K562 (cell line): Measurements from ENCODE around the gene HFE. TPM values are rescaled to one million over a fixed set of nuclear protein-coding genes. Genes with fewer than 3 reads are reported as not detected.

Experiments
- ATAC-seq: fragments of 200-7000 bp; cut with Tn5 transposase; 3 replicates; pipeline ENCODE4 v1.9.1; 2020; ENCODE audit warnings: moderate library complexity
- BruUV-seq: library from RNA; stranded (reverse); fragments of 400-500 nt; replicated peaks from 2 replicates; lab custom pipeline; 2021; lab: Mats Ljungman, UMichigan
- CTCF ChIA-PET: fragments of 300-600 bp; formaldehyde crosslinking; extraction: SDS; loops from one replicate; lab custom pipeline; 2021; ENCODE audit warnings: low intra/inter-chr PET ratio; lab: Yijun Ruan, JAX
- POLR2A ChIA-PET: fragments of 300-600, 350-650 bp; sonication (Branson Sonifier 250); formaldehyde crosslinking; extraction: SDS; loops from one replicate; lab custom pipeline; 2021; ENCODE audit warnings: antibody characterized with exemption, inconsistent platforms; lab: Yijun Ruan, JAX
- DNase-seq, 4 experiments: peaks; one replicate each; pipeline versions ENCODE4 v3.0.0 to v3.0.0-alpha.2; 2011 to 2018; ENCODE audit warnings: low spot score in 3 of 4, mixed read lengths in 3 of 4; ENCODE audit errors: extremely low read depth in 1 of 4
- FAIRE-seq: peaks from 2 replicates; lab custom pipeline; 2011; peaks lifted over from hg19 to GRCh38; lab: Jason Lieb, UNC
- H2AFZ ChIP-seq: 2 replicates; pipeline ENCODE4 v1.6.0; 2011; ENCODE audit warnings: low read depth, low read length, control low read depth, inconsistent platforms
- H3K27ac ChIP-seq: fragments of 200-600 bp; 3 replicates; pipeline ENCODE4 v1.8.0; 2011; ENCODE audit warnings: low read depth, mild to moderate bottlenecking, control low read depth, inconsistent platforms, low read length, moderate library complexity, mixed read lengths; ENCODE audit errors: extremely low read depth
- H3K27me3 ChIP-seq, 2 experiments: fragments of 300-600 bp in 1 of 2; 2 replicates in 1 of 2; 3 replicates in 1 of 2; pipeline versions ENCODE4 v1.6.0 to v1.8.0; 2011; ENCODE audit warnings: inconsistent platforms in 2 of 2, low read length in 2 of 2, mild to moderate bottlenecking in 1 of 2, mixed read lengths in 1 of 2, moderate library complexity in 1 of 2; ENCODE audit not compliant: control insufficient read depth in 2 of 2, insufficient read depth in 2 of 2
- H3K36me3 ChIP-seq: fragments of 300-600 bp; 3 replicates; pipeline ENCODE4 v1.8.0; 2011; ENCODE audit warnings: mild to moderate bottlenecking, low read length, inconsistent platforms; ENCODE audit not compliant: control insufficient read depth, insufficient read depth
- H3K4me1 ChIP-seq, 2 experiments: fragments of 200-600 bp in 1 of 2; replicated peaks in 1 of 2; 2 replicates in 1 of 2; 3 replicates in 1 of 2; pipeline versions ENCODE4 v1.5.1 to v1.8.0; 2011; ENCODE audit warnings: inconsistent platforms in 2 of 2, low read length in 2 of 2, mild to moderate bottlenecking in 1 of 2, mixed read lengths in 1 of 2, moderate library complexity in 1 of 2; ENCODE audit not compliant: control insufficient read depth in 2 of 2, insufficient read depth in 2 of 2
- H3K4me2 ChIP-seq: 2 replicates; pipeline ENCODE4 v1.6.1; 2011; ENCODE audit warnings: low read length, control low read depth, inconsistent platforms, mixed read lengths; ENCODE audit not compliant: insufficient read depth
- H3K4me3 ChIP-seq: fragments of 200-600 bp; sonication (generic), shearing (Covaris generic); 2 replicates; pipeline ENCODE4 v1.5.1; 2016; ENCODE audit warnings: control low read depth, inconsistent platforms
- H3K79me2 ChIP-seq: fragments of 200-600 bp; 3 replicates; pipeline ENCODE4 v1.8.0; 2011; ENCODE audit warnings: low read length, inconsistent platforms; ENCODE audit not compliant: control insufficient read depth, insufficient read depth
- H3K9ac ChIP-seq, 2 experiments: 2 replicates each; pipeline versions ENCODE4 v1.6.0 to v1.6.1; 2011; ENCODE audit warnings: low read depth in 2 of 2, low read length in 2 of 2, control low read depth in 1 of 2, inconsistent platforms in 1 of 2, mild to moderate bottlenecking in 1 of 2, mixed read lengths in 1 of 2; ENCODE audit not compliant: insufficient read depth in 1 of 2
- H3K9me1 ChIP-seq: one replicate; pipeline ENCODE4 v1.6.0; 2011; ENCODE audit warnings: inconsistent platforms, mild to moderate bottlenecking, low read length, moderate library complexity; ENCODE audit not compliant: control insufficient read depth, insufficient read depth
- H3K9me3 ChIP-seq: replicated peaks from 2 replicates; pipeline ENCODE4 v1.5.1; 2011; ENCODE audit warnings: low read depth, low read length, inconsistent platforms; ENCODE audit not compliant: control insufficient read depth, insufficient read depth
- H4K20me1 ChIP-seq: replicated peaks from 2 replicates; pipeline ENCODE4 v1.6.1; 2011; ENCODE audit warnings: low read length, inconsistent platforms, mixed read lengths; ENCODE audit not compliant: control insufficient read depth, insufficient read depth
- ATF1 ChIP-seq, 2 experiments: fragments of 450-650 bp in 1 of 2; IDR thresholded peaks; 2 replicates each; pipeline ENCODE4 v1.6.1; 2016; ENCODE audit warnings: missing compliant biosample characterization in 1 of 2, missing genetic modification characterization in 1 of 2
- BHLHE40 ChIP-seq: IDR thresholded peaks from 2 replicates; pipeline ENCODE4 v1.6.1; 2011; ENCODE audit warnings: low read length, improper control_type of control experiment
- CGGBP1 ChIP-seq: fragments of 250-450 bp; sonication (Bioruptor Pico); IDR thresholded peaks from 2 replicates; pipeline ENCODE4 v1.9.0; 2021; ENCODE audit warnings: mild to moderate bottlenecking
- DPF2 ChIP-seq: fragments of 450-650 bp; IDR thresholded peaks from 2 replicates; pipeline ENCODE4 v1.6.1; 2016
- EGR1 ChIP-seq: fragments of 450-650 bp; conservative IDR thresholded peaks from 2 replicates; pipeline ENCODE4 v1.6.1; 2017; ENCODE audit warnings: mild to moderate bottlenecking
- EP400 ChIP-seq: fragments of 450-650 bp; IDR thresholded peaks from 2 replicates; pipeline ENCODE4 v1.6.1; 2017; ENCODE audit warnings: antibody characterized with exemption, mild to moderate bottlenecking, moderate library complexity
- GATA2 ChIP-seq: sonication (generic); formaldehyde crosslinking; IDR thresholded peaks from 2 replicates; pipeline ENCODE4 v1.4.0; 2020; ENCODE audit warnings: mild to moderate bottlenecking, missing genetic modification reagents
- GATAD2B ChIP-seq: fragments of 450-650 bp; IDR thresholded peaks from 2 replicates; pipeline ENCODE4 v1.6.1; 2017; ENCODE audit warnings: mild to moderate bottlenecking, borderline replicate concordance
- HDAC2 ChIP-seq: fragments of 450-650 bp; IDR thresholded peaks from 2 replicates; pipeline ENCODE4 v1.6.1; 2016; ENCODE audit warnings: mild to moderate bottlenecking
- MTA2 ChIP-seq: fragments of 450-650 bp; IDR thresholded peaks from 2 replicates; pipeline ENCODE4 v1.6.1; 2016; ENCODE audit warnings: low read depth
- NCOR1 ChIP-seq: fragments of 450-650 bp; IDR thresholded peaks from 2 replicates; pipeline ENCODE4 v1.6.1; 2016; ENCODE audit warnings: mild to moderate bottlenecking, moderate library complexity
- PBX2 ChIP-seq, 2 experiments: IDR thresholded peaks in 1 of 2; conservative IDR thresholded peaks in 1 of 2; 2 replicates each; pipeline ENCODE4 v1.6.1; 2016; ENCODE audit warnings: low read depth in 2 of 2, mild to moderate bottlenecking in 1 of 2, missing compliant biosample characterization in 1 of 2, missing genetic modification characterization in 1 of 2, moderate library complexity in 1 of 2
- SP1 ChIP-seq: sonication (generic); formaldehyde crosslinking; IDR thresholded peaks from 2 replicates; pipeline ENCODE4 v1.8.1; 2022; ENCODE audit warnings: mild to moderate bottlenecking, missing genetic modification reagents
- WGBS: fragments of 100-300 bp; shearing (Covaris generic); methylation state at CpG from one replicate; pipeline ENCODE4 v1.1.6; 2016; ENCODE audit warnings: low coverage, mixed read lengths; ENCODE audit not compliant: insufficient coverage; ENCODE audit errors: missing lambda C conversion rate; 5-methylcytosine and 5-hydroxymethylcytosine counted together
- in situ Hi-C: fragments of 300-500 bp; cut with MboI; formaldehyde crosslinking; loops from 4 replicates; pipeline ENCODE4 v1.15.0; 2018; ENCODE audit warnings: inconsistent platforms, mixed read lengths
- intact Hi-C: fragments of 100-400 bp; cut with micrococcal nuclease; formaldehyde crosslinking; loops from 2 replicates; pipeline ENCODE4 v1.14.2; 2022
- polyA plus RNA-seq, 8 experiments: library from polyadenylated mRNA; depleted of rRNA in 4 of 8; stranded (reverse) in 5 of 8; unstranded in 3 of 8; fragments of >200 nt; fragmentation: Nextera tagmentation in 2 of 8; fragmentation: Illumina TruSeq in 1 of 8; extraction: Ambion mirVana in 2 of 8; extraction: Trizol in 1 of 8; gene quantifications; 2 replicates each; pipeline versions ENCODE4 v1.2.1 to v1.2.3, GENCODE V29; 2011 to 2014; ENCODE audit warnings: inconsistent platforms in 1 of 8, missing spikeins in 1 of 8
- total RNA-seq, 7 experiments: library from RNA; depleted of rRNA in 6 of 7; stranded (reverse); fragments of >200 nt in 6 of 7; fragmentation: Illumina TruSeq in 2 of 7; extraction: Trizol in 2 of 7; gene quantifications; 2 replicates each; pipeline versions ENCODE4 v1.2.1 to v1.2.3, GENCODE V29; 2011 to 2021; ENCODE audit warnings: low replicate concordance in 1 of 7
- TF ChIP-seq, protein P1 (sequence below): IDR thresholded peaks from 2 replicates; pipeline ENCODE4 v1.6.1; 2012; ENCODE audit warnings: low read depth, low read length, improper control_type of control experiment, borderline replicate concordance

Gene HFE
- total and polyA plus RNA-seq, 9 of the 15 experiments (the other 6 are each of a cell fraction or from before 2014, with no cell fraction given) = 0.14 to 1.2 (median 0.76) TPM

- DNase-seq = peak in 1 of 4 experiments; percentile 67
- Histone ChIP-seq H3K9me3 (no peaks in the 10 kb centered on the region), H3K9me1 (no peaks in the 10 kb centered on the region), H2AFZ (peak overlapping the region; percentile 1; the same call in 1 of the 2 replicates), H3K27me3 (no peaks in the 10 kb centered on the region), H3K36me3 (peaks cover 35% of the 10 kb centered on the region), H3K9ac (peak overlapping the region in 1 of 2 experiments; percentile 96; a peak in 1 of 4 replicates), H3K79me2 (peaks cover 90% of the 10 kb centered on the region), H3K4me1 (peaks cover 3 to 8% of the 10 kb centered on the region in 2 experiments; a peak in 4 of 5 replicates), H3K4me3 (no peak overlapping the region; the same call in 1 of the 2 replicates), H4K20me1 (peaks cover under 1% of the 10 kb centered on the region; the same call in 1 of the 2 replicates), H3K4me2 (peak overlapping the region; percentile 69), H3K27ac (no peak overlapping the region; the same call in 1 of the 3 replicates)
- in situ Hi-C loops (no loop called here), intact Hi-C loops (no loop called here)
- BruUV-seq = no TSS peak
- WGBS = 9% methylated on average over 7 of the region's 7 CpGs
- ChIA-PET POLR2A (interaction anchor here (1.0 to 3.2 kb wide), 6 partner anchors 10 to 97 kb away, joined by 3 to 14 read pairs (median 8); a partner anchor contains a TSS), CTCF (no interaction called here)
- ATAC-seq = 0 out of 3 replicates have a peak, but pooled peaks have one; percentile 0
- FAIRE-seq = no peak
- TF ChIP-seq EP400 (peak; percentile 32; the same call in 1 of the 2 replicates), EGR1 (peak; percentile 87), MTA2 (no peak), CGGBP1 (CRISPR knock-in tag) (0 out of 2 replicates have a peak, but pooled peaks have one; percentile 50), DPF2 (0 out of 2 replicates have a peak, but pooled peaks have one; percentile 47), BHLHE40 (no peak), PBX2 (CRISPR knock-in tag; IDR thresholded peaks at IDR 0.05; ENCODE audit: low read depth) (no peak), PBX2 (tag; conservative IDR thresholded peaks at IDR 0.05; ENCODE audit: low read depth) (peak; percentile 29), ATF1 (CRISPR knock-in tag; IDR thresholded peaks at IDR 0.05) (no peak), ATF1 (tag; IDR thresholded peaks at IDR 0.05) (peak; percentile 62), GATA2 (CRISPR knock-in tag) (0 out of 2 replicates have a peak, but pooled peaks have one; percentile 20), NCOR1 (0 out of 2 replicates have a peak, but pooled peaks have one; percentile 10), GATAD2B (0 out of 2 replicates have a peak, but pooled peaks have one; percentile 3), SP1 (CRISPR knock-in tag) (0 out of 2 replicates have a peak, but pooled peaks have one; percentile 39), HDAC2 (0 out of 2 replicates have a peak, but pooled peaks have one; percentile 30)
- TF ChIP-seq, protein P1, sequence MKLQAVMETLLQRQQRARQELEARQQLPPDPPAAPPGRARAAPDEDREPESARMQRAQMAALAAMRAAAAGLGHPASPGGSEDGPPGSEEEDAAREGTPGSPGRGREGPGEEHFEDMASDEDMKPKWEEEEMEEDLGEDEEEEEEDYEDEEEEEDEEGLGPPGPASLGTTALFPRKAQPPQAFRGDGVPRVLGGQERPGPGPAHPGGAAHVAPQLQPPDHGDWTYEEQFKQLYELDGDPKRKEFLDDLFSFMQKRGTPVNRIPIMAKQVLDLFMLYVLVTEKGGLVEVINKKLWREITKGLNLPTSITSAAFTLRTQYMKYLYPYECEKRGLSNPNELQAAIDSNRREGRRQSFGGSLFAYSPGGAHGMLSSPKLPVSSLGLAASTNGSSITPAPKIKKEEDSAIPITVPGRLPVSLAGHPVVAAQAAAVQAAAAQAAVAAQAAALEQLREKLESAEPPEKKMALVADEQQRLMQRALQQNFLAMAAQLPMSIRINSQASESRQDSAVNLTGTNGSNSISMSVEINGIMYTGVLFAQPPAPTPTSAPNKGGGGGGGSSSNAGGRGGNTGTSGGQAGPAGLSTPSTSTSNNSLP = 0 out of 2 replicates have a peak, but pooled peaks have one; percentile 33
These were observed 31.8 kb downstream of the HFE start for GRCh38 chr6:26118999-26119398.
